ENCODE results near the gene PLEK2.

GRCh38 chr14:67357969-67358354, 54.0 kb downstream of the PLEK2 start:
- no peak for TF ChIP-seq TAF1 (IDR thresholded peaks at IDR 0.05; ENCODE audit: low read depth)
- TF ChIP-seq CTCF (IDR thresholded peaks at IDR 0.05; ENCODE audit: poor library complexity, severe bottlenecking): no peak
- TF ChIP-seq, protein P1, sequence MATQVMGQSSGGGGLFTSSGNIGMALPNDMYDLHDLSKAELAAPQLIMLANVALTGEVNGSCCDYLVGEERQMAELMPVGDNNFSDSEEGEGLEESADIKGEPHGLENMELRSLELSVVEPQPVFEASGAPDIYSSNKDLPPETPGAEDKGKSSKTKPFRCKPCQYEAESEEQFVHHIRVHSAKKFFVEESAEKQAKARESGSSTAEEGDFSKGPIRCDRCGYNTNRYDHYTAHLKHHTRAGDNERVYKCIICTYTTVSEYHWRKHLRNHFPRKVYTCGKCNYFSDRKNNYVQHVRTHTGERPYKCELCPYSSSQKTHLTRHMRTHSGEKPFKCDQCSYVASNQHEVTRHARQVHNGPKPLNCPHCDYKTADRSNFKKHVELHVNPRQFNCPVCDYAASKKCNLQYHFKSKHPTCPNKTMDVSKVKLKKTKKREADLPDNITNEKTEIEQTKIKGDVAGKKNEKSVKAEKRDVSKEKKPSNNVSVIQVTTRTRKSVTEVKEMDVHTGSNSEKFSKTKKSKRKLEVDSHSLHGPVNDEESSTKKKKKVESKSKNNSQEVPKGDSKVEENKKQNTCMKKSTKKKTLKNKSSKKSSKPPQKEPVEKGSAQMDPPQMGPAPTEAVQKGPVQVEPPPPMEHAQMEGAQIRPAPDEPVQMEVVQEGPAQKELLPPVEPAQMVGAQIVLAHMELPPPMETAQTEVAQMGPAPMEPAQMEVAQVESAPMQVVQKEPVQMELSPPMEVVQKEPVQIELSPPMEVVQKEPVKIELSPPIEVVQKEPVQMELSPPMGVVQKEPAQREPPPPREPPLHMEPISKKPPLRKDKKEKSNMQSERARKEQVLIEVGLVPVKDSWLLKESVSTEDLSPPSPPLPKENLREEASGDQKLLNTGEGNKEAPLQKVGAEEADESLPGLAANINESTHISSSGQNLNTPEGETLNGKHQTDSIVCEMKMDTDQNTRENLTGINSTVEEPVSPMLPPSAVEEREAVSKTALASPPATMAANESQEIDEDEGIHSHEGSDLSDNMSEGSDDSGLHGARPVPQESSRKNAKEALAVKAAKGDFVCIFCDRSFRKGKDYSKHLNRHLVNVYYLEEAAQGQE (IDR thresholded peaks at IDR 0.05; ENCODE audit: borderline replicate concordance): no peak
- TF ChIP-seq EZH2 (IDR thresholded peaks at IDR 0.05; ENCODE audit: borderline replicate concordance, insufficient read depth, low read length, poor library complexity, severe bottlenecking): no peak
- TF ChIP-seq EP300 (conservative IDR thresholded peaks at IDR 0.05; ENCODE audit: poor library complexity, severe bottlenecking): no peak
